OCI-LY7 (cell line): Measurements from ENCODE around the gene ATG4A.

Experiments used
- CTCF ChIP-seq: fragments of 200-600 bp; sonication (generic); conservative IDR thresholded peaks from 2 replicates; pipeline ENCODE4 v1.5.1; 2014; ENCODE audit warnings: mild to moderate bottlenecking, antibody characterized with exemption, low read length, moderate library complexity, mixed read lengths
- EZH2phosphoT487 ChIP-seq: fragments of 200-600 bp; sonication (generic); IDR thresholded peaks from 2 replicates; pipeline ENCODE4 v1.6.1; 2018; ENCODE audit warnings: low read depth, borderline replicate concordance, mild to moderate bottlenecking, mixed run types, antibody characterized with exemption, low read length, moderate library complexity, mixed read lengths

- no peak for TF ChIP-seq CTCF
- TF ChIP-seq EZH2phosphoT487 = no peak
These were observed 20.0 kb upstream of the ATG4A start for GRCh38 chrX:108071578-108071977.
